Gastrocnemius medialis (tissue), 4 donors: ENCODE measurements around the gene CFAP97D1.

Experiments
- POLR2A ChIP-seq, 2 donors: fragments of 450-650 bp; IDR thresholded peaks; one replicate each; pipeline ENCODE4 v1.6.1; 2017; ENCODE audit warnings: antibody characterized with exemption in 2 of 2, mild to moderate bottlenecking in 2 of 2, moderate library complexity in 2 of 2
- TF ChIP-seq, protein P1 (sequence below), 5 experiments: fragments of 450-650 bp in 3 of 5; fragments of 200-600 bp in 2 of 5; sonication (generic) in 2 of 5; IDR thresholded peaks in 4 of 5; conservative IDR thresholded peaks in 1 of 5; 1 replicate in 4 of 5; 2 replicates in 1 of 5; pipeline ENCODE4 v1.5.1; 2016 to 2019; ENCODE audit warnings: antibody characterized with exemption in 5 of 5, mild to moderate bottlenecking in 3 of 5, moderate library complexity in 3 of 5

DNA sequence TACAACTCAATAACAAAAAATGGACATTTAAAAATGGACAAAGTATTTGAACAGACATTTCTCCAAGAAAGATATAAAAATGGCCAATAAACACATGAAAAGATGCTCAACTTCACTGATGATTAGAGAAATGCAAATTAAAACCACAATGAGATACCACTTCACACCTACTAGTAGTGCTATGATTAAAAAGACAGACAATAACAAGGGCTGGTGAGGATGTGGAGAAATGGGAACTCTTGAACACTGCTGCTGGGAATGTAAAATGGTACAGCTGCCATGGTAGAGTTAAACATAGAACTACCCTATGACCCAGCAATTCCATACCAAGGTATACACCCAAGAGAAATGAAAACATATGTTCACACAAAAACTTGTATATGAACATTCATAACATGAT is 24.9 kb downstream of the CFAP97D1 start:
- TF ChIP-seq POLR2A (IDR thresholded peaks at IDR 0.05), result no peak
- TF ChIP-seq, protein P1, sequence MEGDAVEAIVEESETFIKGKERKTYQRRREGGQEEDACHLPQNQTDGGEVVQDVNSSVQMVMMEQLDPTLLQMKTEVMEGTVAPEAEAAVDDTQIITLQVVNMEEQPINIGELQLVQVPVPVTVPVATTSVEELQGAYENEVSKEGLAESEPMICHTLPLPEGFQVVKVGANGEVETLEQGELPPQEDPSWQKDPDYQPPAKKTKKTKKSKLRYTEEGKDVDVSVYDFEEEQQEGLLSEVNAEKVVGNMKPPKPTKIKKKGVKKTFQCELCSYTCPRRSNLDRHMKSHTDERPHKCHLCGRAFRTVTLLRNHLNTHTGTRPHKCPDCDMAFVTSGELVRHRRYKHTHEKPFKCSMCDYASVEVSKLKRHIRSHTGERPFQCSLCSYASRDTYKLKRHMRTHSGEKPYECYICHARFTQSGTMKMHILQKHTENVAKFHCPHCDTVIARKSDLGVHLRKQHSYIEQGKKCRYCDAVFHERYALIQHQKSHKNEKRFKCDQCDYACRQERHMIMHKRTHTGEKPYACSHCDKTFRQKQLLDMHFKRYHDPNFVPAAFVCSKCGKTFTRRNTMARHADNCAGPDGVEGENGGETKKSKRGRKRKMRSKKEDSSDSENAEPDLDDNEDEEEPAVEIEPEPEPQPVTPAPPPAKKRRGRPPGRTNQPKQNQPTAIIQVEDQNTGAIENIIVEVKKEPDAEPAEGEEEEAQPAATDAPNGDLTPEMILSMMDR (IDR thresholded peaks at IDR 0.05 in 4 of 5, conservative IDR thresholded peaks at IDR 0.05 in 1 of 5), result no peak
